Psoas muscle (tissue), 8 donors: Measurements from ENCODE around the gene RBP3. TPM values are rescaled to one million over a fixed set of nuclear protein-coding genes. Genes with fewer than 3 reads are reported as not detected.
A peak's percentile ranks its signal among the peaks of the same experiment; 100 is the strongest.

Experiments
- ATAC-seq, 4 donors: fragments of 200-7000 bp; cut with Tn5 transposase; one replicate each; pipeline ENCODE4 v1.9.1; 2020; ENCODE audit warnings: moderate library complexity in 3 of 4, mild to moderate bottlenecking in 2 of 4
- DNase-seq, 2 donors: peaks; one replicate each; pipeline ENCODE4 v3.0.0-alpha.2; 2020
- H3K27ac ChIP-seq: fragments of 200-600 bp; one replicate; pipeline ENCODE4 v1.8.0; 2022
- H3K27me3 ChIP-seq, 3 donors: fragments of 200-600 bp in 1 of 3; one replicate each; pipeline versions ENCODE4 v1.6.1 to v1.8.0; 2013 to 2022; ENCODE audit warnings: low read length in 2 of 3, mild to moderate bottlenecking in 2 of 3, moderate library complexity in 1 of 3; ENCODE audit not compliant: insufficient read depth in 3 of 3
- H3K36me3 ChIP-seq, 2 donors: fragments of 200-600 bp in 1 of 2; one replicate each; pipeline versions ENCODE4 v1.6.1 to v1.8.0; 2013 to 2022; ENCODE audit warnings: low read depth in 1 of 2, mild to moderate bottlenecking in 1 of 2, moderate library complexity in 1 of 2; ENCODE audit not compliant: insufficient read depth in 1 of 2
- H3K4me1 ChIP-seq: fragments of 200-600 bp; one replicate; pipeline ENCODE4 v1.8.0; 2022
- H3K4me3 ChIP-seq: fragments of 200-600 bp; one replicate; pipeline ENCODE4 v1.8.0; 2022; ENCODE audit warnings: mild to moderate bottlenecking
- H3K9me3 ChIP-seq: fragments of 200-600 bp; one replicate; pipeline ENCODE4 v1.8.0; 2022
- WGBS, 3 donors: extraction: QIAGEN DNeasy Blood & Tissue Kit; methylation state at CpG; one replicate each; pipeline versions ENCODE4 v1.1.6 to v1.1.7; 2013; 5-methylcytosine and 5-hydroxymethylcytosine counted together
- intact Hi-C, 2 donors: fragments of 100-400 bp; cut with DNase I; formaldehyde crosslinking; loops; one replicate each; pipeline versions ENCODE4 v1.11.0 to v1.14.2; 2022
- polyA plus RNA-seq, 3 donors: library from polyadenylated mRNA; stranded (reverse); fragments of 200-250 nt; gene quantifications; one replicate each; pipeline ENCODE4 v1.2.3, GENCODE V29; 2013
- total RNA-seq, 4 donors: library from RNA; stranded (reverse); fragmentation: NEBNext Ultra II Directional in 2 of 4; extraction: Animal tissue kit (Norgen Biotek cat#: 25700) in 2 of 4; gene quantifications; one replicate each; pipeline versions ENCODE4 v1.2.1 to v1.2.4, GENCODE V29; 2021 to 2023
- TF ChIP-seq, protein P1 (sequence below): fragments of 200-600 bp; IDR thresholded peaks from one replicate; pipeline ENCODE4 v1.8.0; 2022; ENCODE audit warnings: antibody characterized with exemption
- donor health status: healthy with polysubstance abuse.
- donor health status: DM: no; HTN: no; CAD: no; lungs with moderate emphysema.
- donor health status: Bipolar disorder and iron deficiency.
- donor health status: healthy.
- donor health status: DM: yes; HTN: yes; CAD: no.
- donor health status: DM: no; HTN: no; CAD: no.
- donor health status: DM: no; HTN: no; CAD: no.
- donor health status: DM: yes; HTN: yes; CAD: no.

RBP3 gene
- total and polyA plus RNA-seq, 7 donors = not detected

DNA sequence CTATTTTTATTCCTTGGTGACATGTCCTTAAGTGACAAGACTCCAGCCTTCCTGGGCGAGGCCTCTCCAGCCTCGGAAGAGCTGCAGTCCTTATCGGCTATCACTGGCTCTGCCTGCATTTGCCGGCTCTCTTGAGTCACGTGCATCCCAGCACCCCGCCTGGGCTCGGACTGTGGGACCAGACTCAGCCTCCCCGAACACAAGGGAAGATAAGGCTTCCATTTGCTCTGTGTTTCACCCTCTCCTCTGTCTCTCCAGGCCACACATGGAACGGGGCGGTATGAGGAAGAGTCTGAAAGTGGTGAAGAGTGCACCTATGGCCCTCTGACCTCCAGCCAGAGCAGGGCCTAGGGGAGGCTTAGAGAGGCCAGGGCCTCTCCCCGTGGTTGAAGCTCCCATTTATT, 21.2 kb upstream of the RBP3 start:
- H3K27ac ChIP-seq = no peak overlapping the region
- no peak for DNase-seq

DNA sequence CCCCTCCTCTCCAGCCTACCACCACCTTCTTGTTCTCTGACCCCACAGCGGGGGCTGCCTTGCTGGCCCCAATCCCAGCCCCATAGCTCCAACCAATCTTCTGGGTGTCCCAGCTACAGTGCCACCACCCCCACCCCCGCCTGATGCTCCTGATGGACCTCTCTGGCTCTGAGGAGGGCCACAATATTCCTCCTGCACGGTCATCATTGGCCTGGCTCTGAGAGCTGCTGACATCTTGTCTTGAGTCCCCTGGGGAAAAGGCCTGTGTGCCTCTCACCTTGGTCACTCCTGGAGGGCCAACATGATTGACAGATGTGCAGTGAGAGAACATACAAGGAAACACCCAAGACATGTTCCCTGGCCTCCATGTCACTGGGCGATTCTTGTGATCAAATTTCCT, 18.3 kb upstream of the RBP3 start:
- no peaks in the 10 kb centered on the region for H3K4me1 ChIP-seq
- 87 to 88% (median 88%) methylated on average over 4 of the region's 4 CpGs for WGBS, 3 donors

More for the DNA sequence above, 21.2 kb upstream of the RBP3 start:
- Histone ChIP-seq H3K36me3 (no peaks in the 10 kb centered on the region), H3K4me3 (no peak overlapping the region), H3K4me1 (no peaks in the 10 kb centered on the region), H3K27me3 (no peaks in the 10 kb centered on the region), H3K9me3 (no peaks in the 10 kb centered on the region)
- 72 to 78% (median 77%) methylated on average over 11 of the region's 11 CpGs for WGBS, 3 donors
- TF ChIP-seq, protein P1, sequence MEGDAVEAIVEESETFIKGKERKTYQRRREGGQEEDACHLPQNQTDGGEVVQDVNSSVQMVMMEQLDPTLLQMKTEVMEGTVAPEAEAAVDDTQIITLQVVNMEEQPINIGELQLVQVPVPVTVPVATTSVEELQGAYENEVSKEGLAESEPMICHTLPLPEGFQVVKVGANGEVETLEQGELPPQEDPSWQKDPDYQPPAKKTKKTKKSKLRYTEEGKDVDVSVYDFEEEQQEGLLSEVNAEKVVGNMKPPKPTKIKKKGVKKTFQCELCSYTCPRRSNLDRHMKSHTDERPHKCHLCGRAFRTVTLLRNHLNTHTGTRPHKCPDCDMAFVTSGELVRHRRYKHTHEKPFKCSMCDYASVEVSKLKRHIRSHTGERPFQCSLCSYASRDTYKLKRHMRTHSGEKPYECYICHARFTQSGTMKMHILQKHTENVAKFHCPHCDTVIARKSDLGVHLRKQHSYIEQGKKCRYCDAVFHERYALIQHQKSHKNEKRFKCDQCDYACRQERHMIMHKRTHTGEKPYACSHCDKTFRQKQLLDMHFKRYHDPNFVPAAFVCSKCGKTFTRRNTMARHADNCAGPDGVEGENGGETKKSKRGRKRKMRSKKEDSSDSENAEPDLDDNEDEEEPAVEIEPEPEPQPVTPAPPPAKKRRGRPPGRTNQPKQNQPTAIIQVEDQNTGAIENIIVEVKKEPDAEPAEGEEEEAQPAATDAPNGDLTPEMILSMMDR = no peak
- intact Hi-C loops = no loop called here
- ATAC-seq = peak in 2 of 4 donors; percentile 26

DNA sequence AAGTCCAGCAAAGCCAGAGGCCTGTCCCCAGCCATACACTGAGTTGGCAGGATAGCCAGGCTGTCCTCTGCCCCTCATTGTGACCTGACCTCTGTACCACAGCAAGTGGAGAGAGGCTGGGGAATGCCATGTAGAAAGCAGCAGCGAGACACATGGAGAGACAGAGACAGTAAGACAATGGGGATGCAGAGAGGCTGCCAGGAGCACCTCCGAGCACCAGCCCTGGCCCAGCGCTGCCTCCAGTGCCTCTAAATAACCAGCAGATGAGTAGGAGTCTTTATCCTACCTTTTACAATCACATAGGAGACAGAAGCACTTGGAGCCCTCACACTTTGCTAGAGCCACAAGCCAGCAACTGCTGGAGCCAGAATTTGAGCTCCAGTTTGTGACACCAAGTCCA, 17.8 kb upstream of the RBP3 start:
- Histone ChIP-seq H3K27me3 (no peaks in the 10 kb centered on the region), H3K4me3 (no peak overlapping the region), H3K36me3 (no peaks in the 10 kb centered on the region), H3K27ac (no peak overlapping the region), H3K9me3 (no peaks in the 10 kb centered on the region), H3K4me1 (no peaks in the 10 kb centered on the region)
- DNase-seq (peak in 1 of 2 donors; percentile 19), ATAC-seq (no peak)
- WGBS, 3 donors = 91 to 94% (median 94%) methylated on average over 3 of the region's 3 CpGs
- intact Hi-C loops = no loop called here
- TF ChIP-seq, protein P1 = no peak

More for the DNA sequence above, 18.3 kb upstream of the RBP3 start:
- intact Hi-C loops = no loop called here
- Histone ChIP-seq H3K27ac (no peak overlapping the region), H3K4me3 (no peak overlapping the region), H3K27me3 (no peaks in the 10 kb centered on the region), H3K9me3 (no peaks in the 10 kb centered on the region), H3K36me3 (no peaks in the 10 kb centered on the region)
- DNase-seq (peak in 1 of 2 donors; percentile 16), ATAC-seq (no peak)
- TF ChIP-seq, protein P1 = no peak

DNA sequence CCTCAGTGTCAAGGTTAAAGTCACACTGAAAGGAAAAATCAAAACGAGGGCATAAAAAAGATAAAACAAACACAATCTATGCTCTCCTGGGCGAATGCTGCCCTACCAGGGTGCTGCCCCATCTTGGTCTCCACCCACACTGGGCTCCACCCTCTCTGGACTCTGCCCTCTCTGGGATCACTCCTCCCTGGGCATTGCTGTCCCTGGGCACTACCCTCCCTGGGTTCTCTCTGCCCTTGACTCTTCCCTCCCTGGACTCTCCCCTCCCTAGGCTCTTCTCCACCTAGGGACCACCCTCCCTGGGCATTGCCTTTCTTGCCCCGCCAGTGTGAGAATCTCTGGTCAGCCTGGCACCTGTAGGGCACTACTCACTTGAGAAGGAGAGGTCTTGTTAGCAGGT, 17.4 kb upstream of the RBP3 start:
- WGBS, 3 donors = 68 to 82% (median 76%) methylated on average over 3 of the region's 3 CpGs

DNA sequence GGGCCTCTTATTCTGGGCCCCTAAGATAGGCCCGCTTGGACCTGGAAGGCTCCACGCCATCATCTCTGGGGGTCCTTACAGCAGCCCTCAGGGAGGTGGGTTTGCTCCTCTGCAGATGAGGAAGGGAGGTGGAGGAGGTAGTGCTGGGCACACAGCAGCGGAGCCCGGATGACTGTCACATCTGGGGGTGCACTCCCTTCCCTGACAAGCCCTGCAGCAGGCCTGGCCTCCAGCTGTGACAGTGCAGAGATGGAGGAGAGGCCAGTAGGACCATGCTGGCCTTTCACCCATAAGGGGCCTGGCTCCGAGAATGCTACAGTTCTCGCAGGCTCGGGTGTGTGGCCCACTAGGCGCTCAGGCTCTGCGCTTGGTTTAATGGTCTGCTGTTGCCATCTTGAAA, 16.7 kb upstream of the RBP3 start:
- Histone ChIP-seq H3K4me3 (no peak overlapping the region), H3K27me3 (peaks cover 0 to 3% (median 0%) of the 10 kb centered on the region in 3 donors), H3K9me3 (no peaks in the 10 kb centered on the region), H3K27ac (no peak overlapping the region), H3K4me1 (no peaks in the 10 kb centered on the region), H3K36me3 (no peaks in the 10 kb centered on the region)
- ATAC-seq = no peak
- intact Hi-C loops = no loop called here
- 96 to 99% (median 97%) methylated on average over 9 of the region's 9 CpGs for WGBS, 3 donors
- TF ChIP-seq, protein P1 = no peak
- peak in 1 of 2 donors; percentile 10 for DNase-seq

More for the DNA sequence above, 17.4 kb upstream of the RBP3 start:
- intact Hi-C loops = no loop called here
- no peaks in the 10 kb centered on the region for H3K4me1 ChIP-seq
- ATAC-seq = no peak
- DNase-seq = peak in 1 of 2 donors; percentile 12
- H3K4me3 ChIP-seq = no peak overlapping the region
- no peaks in the 10 kb centered on the region for H3K36me3 ChIP-seq
- TF ChIP-seq, protein P1 = no peak
- no peaks in the 10 kb centered on the region for H3K9me3 ChIP-seq
- no peaks in the 10 kb centered on the region for H3K27me3 ChIP-seq
- H3K27ac ChIP-seq = no peak overlapping the region
